Measurements from ENCODE around the gene CSH1. TPM values are rescaled to one million over a fixed set of nuclear protein-coding genes. Genes with fewer than 3 reads are reported as not detected.
A peak's percentile ranks its signal among the peaks of the same experiment; 100 is the strongest.

CSH1 gene
- total and polyA plus RNA-seq, 2 experiments from 2014 or later = not detected

DNA sequence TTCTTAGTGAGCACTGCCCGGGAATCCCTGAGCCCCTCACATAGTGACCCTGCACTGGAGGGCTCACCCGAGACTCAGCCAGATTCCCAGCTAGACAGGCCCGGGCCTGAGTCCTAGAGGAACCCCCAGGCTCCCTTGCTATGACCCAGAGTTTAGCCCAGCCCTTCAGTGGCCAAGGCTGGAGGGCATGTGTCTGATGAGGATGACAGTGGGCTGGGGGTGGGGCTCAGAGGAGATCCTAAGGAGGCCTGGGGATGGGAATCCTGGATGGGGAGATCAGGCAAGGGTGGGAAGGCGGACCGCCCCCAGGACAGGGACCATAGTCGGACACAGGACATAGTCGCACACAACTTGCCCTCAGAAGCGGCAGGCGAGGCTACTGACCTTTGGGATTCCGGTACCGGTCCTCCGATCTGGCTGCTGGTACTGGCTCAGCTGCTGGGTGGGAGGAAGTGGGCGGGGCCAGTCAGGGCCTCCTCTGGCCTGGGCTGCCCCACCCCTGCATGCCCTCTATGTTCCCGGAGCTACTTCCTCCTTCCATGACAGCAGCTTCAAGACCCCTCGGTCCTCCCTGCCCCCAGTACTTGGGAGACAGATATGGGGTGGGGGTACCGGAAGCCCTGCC lies 34.7 kb upstream of the CSH1 start:
- Histone ChIP-seq H3K4me1 (ENCODE audit: low read depth) (no peaks in the 10 kb centered on the region), H3K4me3 (no peak overlapping the region), H3K27me3 (no peaks in the 10 kb centered on the region), H3K36me3 (no peaks in the 10 kb centered on the region), H3K27ac (no peak overlapping the region), H3K9me3 (ENCODE audit: low read depth) (no peaks in the 10 kb centered on the region)
- TF ChIP-seq, protein P1, sequence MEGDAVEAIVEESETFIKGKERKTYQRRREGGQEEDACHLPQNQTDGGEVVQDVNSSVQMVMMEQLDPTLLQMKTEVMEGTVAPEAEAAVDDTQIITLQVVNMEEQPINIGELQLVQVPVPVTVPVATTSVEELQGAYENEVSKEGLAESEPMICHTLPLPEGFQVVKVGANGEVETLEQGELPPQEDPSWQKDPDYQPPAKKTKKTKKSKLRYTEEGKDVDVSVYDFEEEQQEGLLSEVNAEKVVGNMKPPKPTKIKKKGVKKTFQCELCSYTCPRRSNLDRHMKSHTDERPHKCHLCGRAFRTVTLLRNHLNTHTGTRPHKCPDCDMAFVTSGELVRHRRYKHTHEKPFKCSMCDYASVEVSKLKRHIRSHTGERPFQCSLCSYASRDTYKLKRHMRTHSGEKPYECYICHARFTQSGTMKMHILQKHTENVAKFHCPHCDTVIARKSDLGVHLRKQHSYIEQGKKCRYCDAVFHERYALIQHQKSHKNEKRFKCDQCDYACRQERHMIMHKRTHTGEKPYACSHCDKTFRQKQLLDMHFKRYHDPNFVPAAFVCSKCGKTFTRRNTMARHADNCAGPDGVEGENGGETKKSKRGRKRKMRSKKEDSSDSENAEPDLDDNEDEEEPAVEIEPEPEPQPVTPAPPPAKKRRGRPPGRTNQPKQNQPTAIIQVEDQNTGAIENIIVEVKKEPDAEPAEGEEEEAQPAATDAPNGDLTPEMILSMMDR (IDR thresholded peaks at IDR 0.05; ENCODE audit: low read depth, low read length) = no peak
- DNase-seq (ENCODE audit: low read depth in 1 of 2, low spot score in 1 of 2) = peak in 1 of 2 donors; percentile 18

DNA sequence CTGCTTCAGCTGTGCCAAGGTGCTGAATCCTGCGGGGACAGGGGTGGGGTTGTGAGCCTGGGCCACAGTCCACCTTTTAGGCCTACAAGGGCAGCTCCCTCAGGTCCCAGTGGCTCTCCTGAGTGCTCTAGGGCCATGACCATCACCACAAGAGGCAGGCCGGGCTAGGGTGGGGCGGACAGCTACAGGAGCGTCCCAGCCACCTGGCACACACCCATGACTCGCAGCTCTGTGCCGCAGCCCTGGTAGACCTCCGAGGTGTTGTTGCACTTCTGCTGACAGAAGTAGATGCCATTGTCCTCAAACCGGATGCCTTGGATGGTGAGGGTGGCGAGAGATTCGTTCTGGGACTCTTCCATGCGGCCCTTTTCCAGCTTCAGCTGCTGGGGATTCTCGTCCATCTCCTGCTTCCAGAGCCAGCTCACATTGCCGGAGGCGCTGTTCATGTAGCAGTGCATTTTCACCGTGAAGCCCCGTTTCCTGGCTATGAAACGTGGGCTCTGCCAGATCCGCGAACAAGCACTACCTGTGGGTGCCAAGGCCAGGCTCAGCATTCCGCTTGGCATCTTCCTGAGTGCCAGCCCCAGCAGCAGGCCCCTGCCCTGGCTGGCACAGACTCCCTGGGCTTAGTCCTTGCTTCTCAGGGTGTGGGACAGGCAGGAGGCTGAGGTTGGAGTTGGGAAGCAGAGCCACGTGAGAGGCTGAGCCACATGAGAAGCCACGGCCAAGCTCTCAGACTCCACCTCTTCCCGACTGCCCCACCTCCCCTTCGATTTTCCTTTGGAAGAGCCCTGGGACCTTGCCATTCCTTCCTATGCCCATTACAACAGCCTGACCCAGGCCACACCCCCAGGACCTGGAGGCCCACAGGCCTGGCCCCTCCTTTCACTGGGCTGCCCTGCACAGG lies 33.7 kb upstream of the CSH1 start:
- Histone ChIP-seq H3K36me3 (no peaks in the 10 kb centered on the region), H3K9me3 (ENCODE audit: low read depth) (no peaks in the 10 kb centered on the region), H3K27ac (no peak overlapping the region), H3K4me3 (no peak overlapping the region), H3K27me3 (no peaks in the 10 kb centered on the region), H3K4me1 (ENCODE audit: low read depth) (no peaks in the 10 kb centered on the region)
- peak in 1 of 2 donors; percentile 14 for DNase-seq (ENCODE audit: low read depth in 1 of 2, low spot score in 1 of 2)
- TF ChIP-seq, protein P1 (IDR thresholded peaks at IDR 0.05; ENCODE audit: low read depth, low read length) = no peak

DNA sequence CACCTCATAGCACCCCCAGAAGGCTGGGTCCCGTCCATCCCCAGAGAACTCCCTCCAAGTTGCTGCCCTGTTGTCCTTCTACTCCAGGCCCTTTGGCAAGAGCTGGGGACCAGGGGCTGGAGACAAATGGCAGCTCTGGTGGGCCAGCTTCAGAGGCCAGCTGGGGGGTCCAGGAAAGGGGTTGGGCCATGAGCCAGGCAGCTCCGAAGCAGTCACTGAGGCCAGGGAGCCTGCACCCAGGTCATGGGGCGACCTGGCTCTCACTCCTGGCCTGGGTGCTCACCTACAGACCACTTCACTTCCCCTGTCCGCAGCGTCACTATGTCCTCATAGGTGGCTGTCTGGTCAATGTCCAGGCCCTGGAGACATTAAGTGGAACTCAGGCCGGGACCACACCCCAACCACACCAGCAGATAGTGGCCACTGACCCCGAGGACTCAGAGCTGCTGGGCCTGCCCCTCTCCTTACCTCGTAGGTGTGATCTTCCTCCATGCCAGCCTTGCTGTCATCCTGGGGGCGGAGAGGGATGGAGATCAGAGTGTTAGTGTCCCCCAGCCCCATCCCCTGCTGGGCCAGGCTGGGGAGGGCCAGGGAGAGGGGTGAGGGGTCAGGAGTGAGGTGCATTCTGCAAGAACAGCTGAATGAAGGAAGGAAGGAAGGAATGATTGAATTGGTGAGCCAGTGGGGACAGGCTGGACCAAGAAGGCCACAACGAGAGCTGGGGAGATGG lies 32.8 kb upstream of the CSH1 start:
- H3K4me3 ChIP-seq = no peak overlapping the region
- H3K4me1 ChIP-seq (ENCODE audit: low read depth) = no peaks in the 10 kb centered on the region
- TF ChIP-seq, protein P1 (IDR thresholded peaks at IDR 0.05; ENCODE audit: low read depth, low read length) = no peak
- no peaks in the 10 kb centered on the region for H3K9me3 ChIP-seq (ENCODE audit: low read depth)
- DNase-seq (ENCODE audit: low read depth in 1 of 2, low spot score in 1 of 2) = no peak
- H3K27me3 ChIP-seq = no peaks in the 10 kb centered on the region
- no peaks in the 10 kb centered on the region for H3K36me3 ChIP-seq
- H3K27ac ChIP-seq = no peak overlapping the region

DNA sequence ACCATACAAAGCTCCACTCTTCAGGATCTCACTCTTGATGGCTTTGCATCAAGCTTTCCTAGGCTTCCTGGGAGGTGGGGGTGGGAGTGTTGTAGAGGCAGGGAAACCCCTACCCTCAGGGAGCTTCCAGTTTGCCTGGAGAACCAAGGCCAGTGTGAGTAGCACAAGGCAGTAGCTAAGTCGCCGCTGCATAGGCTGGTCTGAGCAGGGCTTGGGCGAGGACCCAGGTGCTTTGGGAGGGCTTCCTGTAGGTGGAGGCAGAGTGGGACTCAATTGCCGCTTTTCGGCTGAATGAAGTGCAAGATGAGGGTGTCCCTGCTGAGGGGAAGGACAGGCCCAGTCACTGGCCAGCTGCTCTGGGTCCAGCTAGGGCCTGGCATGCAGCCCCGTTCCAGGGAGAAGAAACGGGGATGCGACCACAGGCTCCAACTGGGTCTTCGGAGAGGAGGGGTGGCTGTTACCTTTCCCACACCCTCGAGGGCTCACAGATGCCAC lies 31.8 kb upstream of the CSH1 start:
- no peaks in the 10 kb centered on the region for H3K27me3 ChIP-seq
- H3K27ac ChIP-seq = no peak overlapping the region
- H3K36me3 ChIP-seq = no peaks in the 10 kb centered on the region
- no peaks in the 10 kb centered on the region for H3K9me3 ChIP-seq (ENCODE audit: low read depth)
- no peak overlapping the region for H3K4me3 ChIP-seq
- TF ChIP-seq, protein P1 (IDR thresholded peaks at IDR 0.05; ENCODE audit: low read depth, low read length) = no peak
- no peaks in the 10 kb centered on the region for H3K4me1 ChIP-seq (ENCODE audit: low read depth)
- DNase-seq (ENCODE audit: low read depth in 1 of 2, low spot score in 1 of 2) = no peak

DNA sequence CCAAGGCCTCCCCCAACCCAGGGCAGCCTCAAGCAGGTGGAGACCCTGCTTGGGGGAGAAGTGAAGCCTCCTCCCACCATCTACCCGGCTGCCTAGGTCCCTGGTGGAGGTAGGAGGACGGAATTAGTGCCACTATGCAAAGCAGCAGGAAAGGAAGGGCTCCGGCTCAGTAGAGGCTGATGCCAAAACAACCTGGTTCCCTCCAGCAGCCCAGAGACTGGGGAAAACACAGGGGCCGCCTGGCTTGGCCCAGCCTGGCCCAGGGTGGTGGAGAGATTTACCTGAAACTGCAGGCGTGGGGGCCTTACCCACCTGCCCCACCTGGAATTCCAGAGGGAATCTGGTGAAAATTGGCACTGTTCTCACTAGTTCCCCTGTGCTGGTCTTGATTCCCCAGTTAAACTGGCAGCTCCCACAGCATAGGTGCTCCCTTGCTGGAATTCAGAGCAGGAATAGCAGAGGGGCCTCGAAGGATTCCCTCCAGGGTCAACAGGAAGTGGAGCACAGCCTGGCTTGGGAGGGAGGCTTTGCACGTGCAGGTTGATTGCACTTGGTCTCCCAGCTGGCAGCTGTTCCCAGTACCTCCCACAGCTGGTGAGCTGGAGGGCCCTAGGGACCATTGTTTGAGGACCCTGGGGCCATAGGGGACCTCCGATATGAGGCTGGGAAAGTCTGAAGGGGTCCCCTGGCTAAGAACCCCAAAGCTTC lies 31.2 kb upstream of the CSH1 start:
- H3K4me1 ChIP-seq (ENCODE audit: low read depth) = no peaks in the 10 kb centered on the region
- no peaks in the 10 kb centered on the region for H3K9me3 ChIP-seq (ENCODE audit: low read depth)
- no peak overlapping the region for H3K27ac ChIP-seq
- TF ChIP-seq, protein P1 (IDR thresholded peaks at IDR 0.05; ENCODE audit: low read depth, low read length) = no peak
- H3K4me3 ChIP-seq = no peak overlapping the region
- H3K27me3 ChIP-seq = no peaks in the 10 kb centered on the region
- no peaks in the 10 kb centered on the region for H3K36me3 ChIP-seq
- no peak for DNase-seq (ENCODE audit: low read depth in 1 of 2, low spot score in 1 of 2)

Data from cardiac muscle cell (in vitro differentiated cells and primary cell).